IPS-11a (cell line): ENCODE measurements around the gene CCSER2.
"Not testable (repeated sequence)": the region's sequence is repeated elsewhere in the genome, so short reads cannot be mapped to it uniquely, and the experiment has no call there.

Source experiments
- H3K4me3 ChIP-seq: one replicate; pipeline ENCODE4 v1.5.1; 2013; ENCODE audit warnings: low read depth, low read length, control low read depth

CCSER2 gene

DNA sequence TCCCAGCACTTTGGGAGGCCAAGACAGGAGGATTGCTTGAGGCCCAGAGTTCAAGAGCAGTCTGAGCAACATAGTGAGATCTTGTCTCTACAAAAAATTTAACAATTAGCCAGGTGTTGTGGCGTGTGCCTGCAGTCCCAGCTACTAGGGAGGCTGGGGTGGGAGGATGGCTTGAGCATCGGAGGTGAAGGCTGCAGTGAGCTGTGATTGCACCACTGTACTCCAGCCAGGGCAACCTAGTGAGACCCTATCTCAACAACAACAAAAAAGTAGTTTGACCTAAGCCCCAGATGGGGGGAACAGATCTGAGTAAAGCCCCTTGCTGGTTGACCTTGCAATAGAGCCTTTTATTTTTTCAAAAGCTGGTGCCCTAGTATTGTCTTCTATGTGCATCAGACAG lies 15.6 kb upstream of the CCSER2 start:
- no peak overlapping the region for H3K4me3 ChIP-seq

DNA sequence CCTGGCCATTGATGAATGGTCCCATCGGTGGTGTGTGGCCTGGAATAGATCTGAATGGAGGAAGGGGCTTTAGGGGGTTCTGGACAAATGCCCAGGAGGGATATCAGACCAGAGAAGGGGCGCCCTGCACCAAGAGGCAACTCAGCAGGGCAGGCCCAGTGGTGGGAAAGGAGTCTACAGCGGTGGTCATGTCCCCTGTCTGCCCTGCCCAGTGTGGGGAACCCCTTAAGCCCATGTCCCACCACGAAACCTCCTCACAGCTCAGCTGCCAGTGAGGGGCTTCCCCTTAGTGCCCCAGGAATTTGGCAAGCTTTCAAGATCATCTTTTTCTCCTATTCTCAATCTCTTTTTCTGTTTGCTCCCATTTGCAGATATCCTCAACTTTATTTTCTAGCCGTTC lies 14.1 kb upstream of the CCSER2 start:
- no peak overlapping the region for H3K4me3 ChIP-seq

DNA sequence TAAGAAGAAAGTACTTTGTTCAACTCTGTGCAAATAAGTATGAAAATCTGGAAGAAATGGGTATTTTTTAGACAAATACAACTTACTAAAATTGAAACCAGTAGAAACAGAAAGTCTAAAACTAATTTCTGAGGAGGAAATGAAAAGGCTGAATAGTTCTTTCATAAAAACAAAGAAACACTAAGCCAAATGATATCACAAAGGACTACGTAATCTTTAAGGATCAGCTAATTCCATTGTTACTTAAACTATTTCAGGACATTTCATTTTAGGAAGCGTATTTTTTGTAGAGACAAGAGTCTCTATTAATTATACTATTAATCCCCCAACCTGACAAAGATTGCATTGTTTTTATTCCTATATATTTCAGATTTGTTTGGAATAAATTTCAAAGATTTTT lies 11.2 kb upstream of the CCSER2 start:
- H3K4me3 ChIP-seq = no peak overlapping the region

DNA sequence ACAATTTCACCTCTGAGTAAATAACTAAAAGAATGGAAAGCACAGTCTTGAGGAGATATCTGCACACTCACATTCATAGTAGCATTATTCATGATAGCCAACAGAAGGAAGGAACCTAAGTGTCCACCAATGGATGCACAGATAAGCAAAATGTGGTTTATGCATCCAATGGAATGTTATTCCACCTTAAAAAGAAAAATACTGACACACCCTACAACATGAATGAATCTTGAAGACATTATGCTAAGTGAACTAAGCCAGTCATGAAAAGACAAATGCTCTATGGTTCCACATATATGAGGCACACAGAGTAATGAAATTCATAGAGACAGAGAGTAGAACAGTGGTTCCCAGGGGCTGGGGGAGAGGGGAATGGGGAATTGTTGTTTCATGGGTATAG lies 6.5 kb upstream of the CCSER2 start:
- H3K4me3 ChIP-seq = no peak overlapping the region

DNA sequence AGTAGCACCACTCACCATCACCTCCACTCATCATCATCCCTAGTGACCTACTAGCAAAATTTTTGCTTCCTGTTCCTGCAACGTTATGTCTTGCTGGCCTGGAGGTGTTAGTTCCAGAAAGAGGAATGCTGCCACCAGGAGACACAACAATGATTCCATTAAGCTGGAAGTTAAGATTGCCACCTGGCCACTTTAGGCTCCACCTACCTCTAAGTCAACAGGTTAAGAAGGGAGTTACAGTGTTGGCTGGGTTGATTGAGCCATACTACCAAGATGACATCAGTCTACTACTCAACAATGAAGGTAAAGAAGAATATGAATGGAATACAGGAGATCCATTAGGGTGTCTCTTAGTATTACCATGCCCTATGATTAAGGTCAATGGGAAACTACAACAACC lies 4.8 kb upstream of the CCSER2 start:
- H3K4me3 ChIP-seq = not testable (repeated sequence)

DNA sequence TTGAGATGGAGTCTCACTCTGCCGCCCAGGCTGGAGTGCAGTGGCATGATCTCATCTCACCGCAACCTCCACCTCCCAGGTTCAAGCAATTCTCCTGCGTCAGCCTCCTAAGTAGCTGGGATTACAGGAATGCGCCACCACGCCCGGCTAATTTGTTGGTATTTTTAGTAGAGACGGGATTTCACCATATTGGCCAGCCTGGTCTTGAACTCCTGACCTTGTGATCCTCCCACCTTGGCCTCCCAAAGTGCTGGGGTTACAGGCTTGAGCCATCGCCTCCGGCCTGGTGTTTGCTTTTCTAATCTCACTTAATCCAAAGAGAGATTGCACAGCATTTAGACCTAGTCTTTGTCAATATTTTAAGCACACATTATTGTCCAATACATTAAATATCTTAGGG lies 1.4 kb upstream of the CCSER2 start:
- not testable (repeated sequence) for H3K4me3 ChIP-seq

DNA sequence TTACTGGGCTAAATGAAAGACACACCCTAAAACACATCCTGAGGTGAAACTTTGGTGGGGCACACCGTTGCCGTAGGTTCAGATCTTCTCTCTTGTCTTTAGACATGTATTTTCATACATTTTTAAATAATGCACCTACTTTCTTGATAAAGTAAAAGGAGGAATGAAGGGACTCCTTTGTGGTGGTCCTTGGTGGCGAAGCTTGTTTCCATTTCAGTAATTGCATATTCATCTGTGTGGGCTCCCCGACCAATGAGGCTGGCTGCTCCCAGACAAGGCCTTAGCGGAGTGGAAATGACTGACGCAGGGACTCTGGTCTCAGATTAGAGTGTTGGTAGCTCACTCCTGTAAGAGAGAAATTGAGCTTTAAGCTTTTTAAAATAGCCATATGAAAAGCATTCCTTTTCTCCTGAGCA lies 815 bp downstream of the CCSER2 start:
- H3K4me3 ChIP-seq = peak overlapping the region; percentile 81

DNA sequence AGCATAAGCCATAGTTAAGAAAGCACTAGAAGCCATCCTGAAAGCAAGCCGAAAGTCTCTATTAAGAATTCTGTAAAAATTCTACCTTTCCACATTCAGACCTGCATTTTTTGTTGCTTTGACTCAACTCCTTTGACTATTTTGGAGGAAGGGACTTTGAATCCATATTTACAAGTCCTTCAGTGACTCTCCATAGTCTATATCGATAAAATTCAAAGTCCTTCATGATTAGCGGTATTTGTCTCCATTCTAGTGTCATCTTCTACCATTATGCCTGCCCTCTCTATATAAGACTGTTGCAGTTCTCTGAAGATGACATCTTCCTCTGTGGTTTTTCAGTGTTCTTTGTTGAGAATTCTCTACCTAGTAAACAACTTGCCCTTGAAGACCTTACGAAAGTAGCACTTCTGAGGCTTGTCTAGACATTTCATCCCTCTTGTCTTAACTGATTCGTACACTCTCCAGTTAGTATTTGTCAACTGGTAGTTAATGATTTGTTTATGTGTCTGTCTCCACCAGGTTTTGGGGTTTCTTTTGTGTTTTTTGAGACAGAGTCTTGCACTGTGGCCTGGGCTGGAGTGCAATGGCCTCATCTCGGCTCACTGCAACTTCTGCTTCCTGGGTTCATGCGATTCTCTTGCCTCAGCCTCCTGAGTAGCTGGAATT lies 1.7 kb downstream of the CCSER2 start:
- H3K4me3 ChIP-seq = no peak overlapping the region

DNA sequence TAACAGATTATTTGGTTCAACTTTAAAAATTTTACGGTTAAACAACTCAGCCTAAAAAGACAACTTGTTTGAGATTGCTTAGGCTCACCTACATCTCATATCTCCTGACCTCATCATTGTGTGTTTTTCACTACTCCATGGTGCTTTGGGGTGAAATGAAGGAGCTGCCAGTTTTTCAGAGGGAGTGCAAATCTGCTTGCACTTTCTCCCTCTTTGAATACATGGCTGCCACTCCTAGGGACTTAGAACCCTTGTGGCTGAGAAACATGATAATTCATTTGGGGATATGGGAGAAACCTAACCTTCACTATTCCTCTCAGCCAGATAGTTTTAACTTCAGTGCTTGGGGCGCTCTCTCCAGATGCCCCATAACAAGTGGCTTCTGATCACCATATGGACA lies 2.7 kb downstream of the CCSER2 start:
- H3K4me3 ChIP-seq = no peak overlapping the region

DNA sequence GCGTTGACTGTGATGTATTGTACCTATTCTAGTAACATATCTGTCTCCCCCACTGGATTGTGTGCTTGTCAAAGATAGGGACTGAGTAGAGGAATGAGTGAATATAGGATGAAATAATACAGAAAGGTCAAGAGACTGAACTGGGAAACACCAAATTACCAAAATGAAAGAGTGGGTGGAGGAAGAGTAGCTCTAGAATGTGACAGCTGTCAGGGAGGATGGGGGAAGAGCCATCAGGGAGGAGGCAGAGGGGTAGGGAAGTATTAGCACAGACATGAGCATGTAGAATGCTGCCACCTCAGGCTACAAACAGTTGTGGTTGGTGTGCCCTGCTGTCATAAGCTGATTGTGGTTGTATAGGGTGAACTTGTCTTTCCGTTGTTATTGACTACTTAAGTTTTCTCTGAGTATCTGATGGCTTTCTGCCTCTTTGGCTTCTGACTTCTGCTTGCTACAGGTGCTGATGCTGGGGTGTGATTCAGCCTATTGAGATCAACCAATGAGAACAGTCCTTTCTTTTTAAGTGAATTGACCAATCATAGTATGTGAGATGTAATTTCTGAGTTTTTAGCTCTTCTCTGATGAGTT lies 5.6 kb downstream of the CCSER2 start:
- H3K4me3 ChIP-seq = no peak overlapping the region

DNA sequence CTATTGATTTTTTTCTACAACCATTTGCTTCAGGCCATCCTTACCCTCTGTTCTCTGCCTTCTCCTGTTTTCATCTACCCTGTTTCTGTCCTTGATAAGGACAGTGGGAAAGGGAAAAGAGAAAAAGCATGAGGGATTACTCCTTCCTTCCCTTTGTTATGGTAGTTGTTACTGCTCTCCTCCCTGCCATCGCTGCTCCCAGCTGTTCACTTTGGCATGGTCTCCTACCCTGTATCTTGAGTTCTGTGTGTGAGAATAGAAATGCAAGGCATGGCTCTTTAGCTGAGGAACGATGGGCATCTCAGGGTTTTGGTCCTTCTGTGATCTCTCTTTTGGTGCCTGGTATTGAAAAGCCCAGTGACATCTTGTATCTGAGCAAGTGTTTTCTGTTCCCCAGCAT lies 6.4 kb downstream of the CCSER2 start:
- H3K4me3 ChIP-seq = no peak overlapping the region

DNA sequence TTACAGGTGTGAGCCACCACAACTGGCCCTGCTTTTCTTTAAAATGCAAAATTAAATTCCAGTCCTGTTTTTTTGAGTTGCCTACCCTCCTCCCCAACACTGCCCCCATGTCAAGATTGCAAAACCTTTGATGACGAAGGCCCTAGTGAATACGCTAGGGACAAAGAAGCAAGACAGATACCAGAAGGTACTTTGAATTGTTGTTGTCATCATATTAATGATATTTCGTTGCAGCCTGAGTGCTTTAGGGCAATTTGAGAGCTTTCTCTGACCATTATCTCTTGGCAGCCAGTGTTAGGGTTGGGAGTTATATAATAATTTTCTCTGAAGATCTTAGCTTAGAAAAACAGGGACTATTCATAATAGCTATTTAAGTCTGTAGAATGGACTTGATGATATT lies 7.1 kb downstream of the CCSER2 start:
- no peak overlapping the region for H3K4me3 ChIP-seq

DNA sequence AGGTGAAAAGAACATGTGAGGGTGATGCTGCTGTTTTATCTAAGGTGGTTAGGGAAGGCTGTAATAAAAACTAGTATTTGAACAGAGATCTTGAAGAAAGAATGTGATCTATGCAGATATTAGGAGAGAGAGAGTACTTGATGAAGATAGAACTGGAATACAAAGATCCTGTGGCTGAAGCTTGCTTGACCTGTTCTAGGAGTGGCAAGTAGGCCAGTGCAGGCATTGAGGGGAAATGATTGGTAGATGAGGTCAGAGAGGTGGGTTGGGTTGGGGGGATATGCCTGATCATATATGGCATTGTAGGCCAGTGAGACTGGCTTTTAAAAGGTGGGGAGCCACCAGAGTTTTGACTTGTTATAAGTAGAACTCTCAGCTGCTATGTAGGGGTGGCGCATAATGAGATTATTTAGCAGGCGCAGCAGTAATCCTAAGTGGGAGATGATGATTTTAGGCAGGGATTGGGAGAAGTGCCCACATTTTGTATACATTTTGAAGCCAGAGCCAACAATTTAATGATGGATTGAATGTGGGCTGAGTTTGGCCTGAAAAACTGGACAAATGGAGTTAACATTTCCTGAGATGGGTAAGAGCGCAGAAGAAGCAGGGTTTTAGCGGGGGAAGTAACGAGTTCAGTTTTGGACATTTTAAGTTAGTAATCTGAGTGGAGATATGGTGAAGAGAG lies 8.2 kb downstream of the CCSER2 start:
- no peak overlapping the region for H3K4me3 ChIP-seq

DNA sequence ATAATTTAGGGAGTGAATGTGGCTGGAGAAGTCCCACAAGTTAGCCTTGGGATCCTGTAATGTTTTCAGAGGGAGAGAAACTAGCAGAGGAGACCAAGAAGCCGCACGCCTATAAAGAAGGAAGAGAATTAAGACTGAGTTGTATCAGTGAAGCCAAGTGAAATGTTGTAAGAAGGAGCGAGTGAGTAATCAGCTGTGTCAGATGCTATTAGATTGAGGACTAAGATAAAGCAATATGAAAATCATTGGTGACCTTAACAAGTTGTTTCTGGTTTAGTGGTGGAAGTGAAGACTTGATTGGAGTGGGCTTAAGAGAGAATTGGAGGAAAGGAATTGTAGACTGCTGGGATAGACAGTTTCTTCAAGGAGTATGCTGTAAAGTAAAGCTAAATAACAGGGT lies 8.8 kb downstream of the CCSER2 start:
- no peak overlapping the region for H3K4me3 ChIP-seq

DNA sequence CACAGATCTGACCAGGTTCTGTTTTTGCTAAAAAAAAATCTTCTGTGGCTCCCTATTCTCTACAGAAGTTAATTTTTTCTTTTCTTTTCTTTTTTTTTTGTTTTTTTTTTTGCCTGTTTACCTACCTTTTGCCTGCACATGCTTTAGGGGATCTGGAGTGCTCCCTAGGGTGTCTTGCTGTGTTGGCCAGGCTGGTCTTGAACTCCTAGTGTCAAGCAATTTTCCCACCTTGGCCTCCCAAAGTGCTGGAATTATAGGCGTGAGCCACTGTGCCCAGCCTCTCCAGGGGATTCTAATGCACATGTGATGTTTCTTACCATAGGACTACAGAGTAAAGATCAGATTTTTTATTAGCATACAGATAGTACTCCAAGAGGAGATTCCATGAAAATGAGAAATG lies 10.6 kb downstream of the CCSER2 start:
- H3K4me3 ChIP-seq = no peak overlapping the region

DNA sequence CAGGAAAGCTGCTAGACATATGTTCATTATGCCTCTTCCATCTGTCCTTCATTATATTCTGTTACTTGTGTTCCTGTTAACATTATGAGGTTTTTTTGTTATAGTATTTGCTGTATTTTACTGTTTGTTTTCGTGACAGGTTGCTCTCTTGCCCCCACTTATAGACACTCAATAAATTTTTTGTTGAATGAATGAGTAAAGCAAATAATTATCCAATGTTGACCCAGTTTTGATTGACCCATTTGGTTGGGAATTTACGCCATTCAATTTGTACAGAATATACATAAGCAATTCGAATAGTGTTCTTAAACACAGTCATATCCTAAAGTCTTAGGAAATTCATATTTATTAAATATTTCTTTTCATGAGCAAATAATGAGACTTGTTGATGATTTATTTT lies 11.8 kb downstream of the CCSER2 start:
- H3K4me3 ChIP-seq = no peak overlapping the region

DNA sequence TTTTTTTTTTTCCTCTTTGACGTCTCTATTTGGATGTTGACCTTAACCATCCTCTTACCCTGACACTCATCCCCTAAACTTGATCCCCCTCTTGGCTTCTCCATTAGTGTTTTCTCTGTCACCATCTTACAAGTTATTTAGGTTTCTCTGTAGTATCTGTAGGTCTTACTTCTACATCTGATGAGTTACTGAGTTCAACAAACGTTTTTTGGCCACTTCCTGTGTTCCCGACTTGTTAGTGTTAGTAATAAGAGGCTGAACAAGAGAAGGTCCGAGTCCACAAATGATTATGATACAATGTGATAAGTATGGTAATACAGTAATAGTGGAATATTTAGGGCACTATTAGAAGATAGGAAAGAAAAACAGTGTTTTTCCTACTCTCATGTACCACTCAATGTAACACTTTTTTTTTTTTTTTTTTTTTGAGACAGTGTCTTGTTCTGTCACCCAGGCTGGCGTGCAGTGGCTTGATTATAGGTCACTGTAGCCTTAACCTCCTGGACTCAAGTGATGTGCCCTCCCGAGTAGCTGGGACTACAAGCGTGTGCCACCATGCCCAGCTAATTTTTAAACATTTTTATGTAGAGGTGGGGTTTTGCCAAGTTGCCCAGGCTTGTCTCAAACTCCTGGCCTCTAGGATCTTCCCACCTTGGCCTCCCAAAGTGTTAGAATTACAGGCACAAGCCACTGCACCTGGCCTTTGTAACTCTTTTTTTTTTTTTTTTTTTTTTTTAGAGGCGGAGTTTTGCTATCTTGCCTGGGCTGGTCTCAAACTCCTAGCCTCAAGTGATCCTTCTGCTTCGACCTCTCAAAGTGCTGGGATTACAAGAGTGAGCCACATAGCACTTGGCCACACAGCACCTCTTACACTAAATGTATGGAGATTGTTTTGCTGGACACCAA lies 12.5 kb downstream of the CCSER2 start:
- H3K4me3 ChIP-seq = no peak overlapping the region

DNA sequence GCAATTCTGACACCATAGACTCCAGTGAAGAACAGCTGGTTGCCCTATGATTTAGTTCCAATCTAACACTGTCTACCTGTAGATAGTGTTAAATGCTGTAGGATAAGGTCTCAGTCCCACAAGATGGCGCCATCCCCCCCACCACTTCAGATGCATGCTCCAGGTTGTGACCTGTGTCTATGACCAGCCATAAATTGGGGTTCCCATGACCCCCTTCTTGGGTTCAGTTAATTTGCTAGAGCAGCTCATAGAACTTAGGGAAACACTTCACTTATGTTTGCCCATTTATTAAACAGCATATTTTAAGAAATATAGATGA lies 13.1 kb downstream of the CCSER2 start:
- H3K4me3 ChIP-seq = no peak overlapping the region

DNA sequence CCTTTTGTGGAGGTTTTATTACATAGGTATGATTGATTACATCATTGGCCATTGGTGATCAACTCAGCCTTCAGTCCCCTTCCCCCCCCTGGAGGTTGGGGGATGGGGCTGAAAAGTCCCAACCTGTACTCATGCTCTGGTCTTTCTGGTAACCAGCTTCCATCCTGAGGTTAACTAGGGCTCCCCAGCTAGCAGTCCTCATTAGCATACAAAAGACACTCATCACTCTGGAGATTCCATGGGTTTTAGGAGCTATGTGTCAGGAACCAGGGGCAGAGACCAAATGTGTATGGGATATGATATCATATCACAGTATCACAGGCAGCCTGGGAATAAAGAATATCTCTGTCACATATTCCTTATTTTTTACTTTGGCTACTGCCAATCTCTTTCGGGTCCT lies 13.6 kb downstream of the CCSER2 start:
- no peak overlapping the region for H3K4me3 ChIP-seq

DNA sequence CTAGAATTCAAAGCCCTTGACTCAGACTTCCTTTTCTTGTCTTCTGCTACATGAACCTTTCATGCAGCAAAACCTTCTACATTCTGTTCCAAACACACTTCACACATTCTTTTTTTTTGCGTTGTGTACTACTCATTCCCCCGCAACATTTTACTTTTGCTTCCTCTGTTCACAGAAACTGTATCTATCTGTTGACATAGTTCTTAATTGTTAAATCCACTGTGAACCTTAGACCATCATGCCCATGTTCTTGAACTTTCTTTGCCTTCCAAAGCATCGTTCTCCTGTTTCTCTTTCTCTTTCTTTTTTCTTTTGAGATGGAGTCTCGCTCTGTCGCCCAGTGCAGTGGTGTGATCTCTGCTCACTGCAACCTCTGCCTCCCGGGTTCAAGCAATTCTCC lies 14.2 kb downstream of the CCSER2 start:
- H3K4me3 ChIP-seq = no peak overlapping the region

DNA sequence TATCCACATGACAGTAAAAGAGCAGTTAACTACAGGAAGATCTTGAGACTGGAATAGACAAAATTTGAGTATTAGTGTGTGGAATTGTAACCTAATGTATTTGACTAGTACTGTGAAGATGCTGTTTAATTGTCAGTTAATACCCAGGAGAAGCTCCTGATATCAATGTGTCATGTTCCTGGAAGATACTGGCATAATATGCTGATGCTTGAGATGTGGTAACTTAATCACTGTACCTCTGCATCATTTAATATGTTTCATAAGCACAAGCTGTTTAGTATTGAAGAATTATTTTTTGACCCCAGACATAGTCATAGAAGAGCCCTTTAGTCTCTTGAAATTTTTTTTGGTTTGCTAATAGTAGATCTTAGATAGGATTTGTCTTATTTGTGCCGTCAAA lies 15.4 kb downstream of the CCSER2 start:
- H3K4me3 ChIP-seq = no peak overlapping the region

DNA sequence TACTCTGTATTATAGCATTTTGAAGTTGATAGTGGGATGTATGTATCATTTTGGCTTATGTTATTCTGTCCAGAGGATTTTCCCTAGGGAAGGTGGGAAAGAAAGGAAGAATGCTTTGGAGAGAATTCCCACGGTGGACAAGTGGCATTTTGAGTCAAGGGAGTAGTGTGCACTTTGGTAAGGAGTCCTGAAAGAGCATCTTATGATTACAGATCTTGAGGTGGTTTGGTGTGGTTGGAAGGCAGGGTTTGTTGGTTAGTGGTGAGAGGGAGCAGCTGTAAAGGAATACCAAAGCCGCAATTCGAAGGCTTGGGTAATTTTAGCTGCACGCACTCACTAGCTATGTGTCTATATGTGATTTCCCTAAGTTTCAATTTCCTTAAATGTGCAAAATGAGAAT lies 16.1 kb downstream of the CCSER2 start:
- H3K4me3 ChIP-seq = no peak overlapping the region
